Left ventricle myocardium inferior (tissue), 1 donor: ENCODE measurements around the gene UBXN1. TPM values are rescaled to one million over a fixed set of nuclear protein-coding genes. Genes with fewer than 3 reads are reported as not detected.
A peak's percentile ranks its signal among the peaks of the same experiment; 100 is the strongest.

Experiments
- DNase-seq: peaks from one replicate; pipeline ENCODE4 v3.0.0-alpha.2; 2020
- H3K27ac ChIP-seq: fragments of 200-600 bp; replicated peaks from 2 replicates; pipeline ENCODE4 v1.8.0; 2021
- H3K27me3 ChIP-seq: fragments of 200-600 bp; 2 replicates; pipeline ENCODE4 v1.8.0; 2021; ENCODE audit warnings: low read depth
- H3K36me3 ChIP-seq: fragments of 200-600 bp; 2 replicates; pipeline ENCODE4 v1.8.0; 2021
- H3K4me1 ChIP-seq: fragments of 200-600 bp; 2 replicates; pipeline ENCODE4 v1.8.0; 2021
- H3K4me3 ChIP-seq: fragments of 200-600 bp; 2 replicates; pipeline ENCODE4 v1.8.0; 2021; ENCODE audit warnings: mild to moderate bottlenecking, moderate library complexity
- H3K9me3 ChIP-seq: fragments of 200-600 bp; replicated peaks from 2 replicates; pipeline ENCODE4 v1.8.0; 2021
- intact Hi-C: fragments of 100-400 bp; cut with micrococcal nuclease; formaldehyde crosslinking; loops from one replicate; pipeline ENCODE4 v1.11.0; 2022
- total RNA-seq: library from RNA; stranded (reverse); fragmentation: NEBNext Ultra II Directional; extraction: Animal tissue kit (Norgen Biotek cat#: 25700); gene quantifications from one replicate; pipeline ENCODE4 v1.2.1, GENCODE V29; 2021
- TF ChIP-seq, protein P1 (sequence below): fragments of 200-600 bp; IDR thresholded peaks from 2 replicates; pipeline ENCODE4 v1.8.0; 2021; ENCODE audit warnings: antibody characterized with exemption, mild to moderate bottlenecking, borderline replicate concordance
- donor health status: DM: no; HTN: yes; CAD: no; lungs with severe emphysema.

The UBXN1 gene
- total RNA-seq, 1 donor from 2014 or later, result 82.3 TPM

GRCh38 chr11:62726915-62727164 is 48.0 kb upstream of the UBXN1 start:
- intact Hi-C loops, result loop anchor here (10.0 kb wide), 1 partner anchor 108 kb away; the partner anchor contains the start of genes STX5, TEX54 and WDR74
- Histone ChIP-seq H3K36me3 (peaks cover 34% of the 10 kb centered on the region), H3K4me3 (peak overlapping the region; percentile 91), H3K9me3 (no peaks in the 10 kb centered on the region), H3K27ac (peak overlapping the region; percentile 95), H3K27me3 (no peaks in the 10 kb centered on the region), H3K4me1 (peaks cover 91% of the 10 kb centered on the region)
- TF ChIP-seq, protein P1, sequence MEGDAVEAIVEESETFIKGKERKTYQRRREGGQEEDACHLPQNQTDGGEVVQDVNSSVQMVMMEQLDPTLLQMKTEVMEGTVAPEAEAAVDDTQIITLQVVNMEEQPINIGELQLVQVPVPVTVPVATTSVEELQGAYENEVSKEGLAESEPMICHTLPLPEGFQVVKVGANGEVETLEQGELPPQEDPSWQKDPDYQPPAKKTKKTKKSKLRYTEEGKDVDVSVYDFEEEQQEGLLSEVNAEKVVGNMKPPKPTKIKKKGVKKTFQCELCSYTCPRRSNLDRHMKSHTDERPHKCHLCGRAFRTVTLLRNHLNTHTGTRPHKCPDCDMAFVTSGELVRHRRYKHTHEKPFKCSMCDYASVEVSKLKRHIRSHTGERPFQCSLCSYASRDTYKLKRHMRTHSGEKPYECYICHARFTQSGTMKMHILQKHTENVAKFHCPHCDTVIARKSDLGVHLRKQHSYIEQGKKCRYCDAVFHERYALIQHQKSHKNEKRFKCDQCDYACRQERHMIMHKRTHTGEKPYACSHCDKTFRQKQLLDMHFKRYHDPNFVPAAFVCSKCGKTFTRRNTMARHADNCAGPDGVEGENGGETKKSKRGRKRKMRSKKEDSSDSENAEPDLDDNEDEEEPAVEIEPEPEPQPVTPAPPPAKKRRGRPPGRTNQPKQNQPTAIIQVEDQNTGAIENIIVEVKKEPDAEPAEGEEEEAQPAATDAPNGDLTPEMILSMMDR, result no peak
- DNase-seq, result no peak

GRCh38 chr11:62726156-62726914 is 47.5 kb upstream of the UBXN1 start:
- TF ChIP-seq, protein P1, result no peak
- peak overlapping the region; percentile 91 for H3K4me3 ChIP-seq
- no peaks in the 10 kb centered on the region for H3K27me3 ChIP-seq
- H3K36me3 ChIP-seq, result peaks cover 36% of the 10 kb centered on the region
- no peak for DNase-seq
- H3K9me3 ChIP-seq, result no peaks in the 10 kb centered on the region
- peaks cover 90% of the 10 kb centered on the region for H3K4me1 ChIP-seq
- H3K27ac ChIP-seq, result peak overlapping the region; percentile 95
- intact Hi-C loops, result loop anchor here (10.0 kb wide), 1 partner anchor 108 kb away; the partner anchor contains the start of genes STX5, TEX54 and WDR74

DNA sequence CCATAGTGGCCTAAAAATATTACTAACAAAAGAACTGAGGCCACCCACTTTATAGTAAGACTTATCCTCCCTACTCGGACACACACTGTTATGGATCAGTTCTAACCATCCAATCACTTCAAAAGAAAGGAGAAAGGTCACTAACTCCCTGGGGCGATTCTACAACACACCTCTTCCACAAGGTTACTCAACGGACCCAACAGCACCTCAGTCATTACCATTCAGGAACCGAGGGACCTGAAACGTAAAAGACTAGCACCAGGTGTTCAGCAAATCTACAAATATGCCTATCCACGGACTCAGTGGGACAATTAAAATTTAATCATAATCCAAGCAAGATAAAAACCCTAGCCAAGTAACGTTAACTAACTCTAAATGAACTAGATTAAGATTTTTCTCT is 46.8 kb upstream of the UBXN1 start:
- H3K4me3 ChIP-seq, result peak overlapping the region; percentile 91
- H3K9me3 ChIP-seq, result no peaks in the 10 kb centered on the region
- TF ChIP-seq, protein P1, result no peak
- peaks cover 83% of the 10 kb centered on the region for H3K4me1 ChIP-seq
- H3K27me3 ChIP-seq, result no peaks in the 10 kb centered on the region
- intact Hi-C loops, result loop anchor here (10.0 kb wide), 1 partner anchor 109 kb away; the partner anchor contains the start of genes STX5, TEX54 and WDR74
- H3K27ac ChIP-seq, result peak overlapping the region; percentile 95
- DNase-seq, result no peak
- peaks cover 36% of the 10 kb centered on the region for H3K36me3 ChIP-seq

DNA sequence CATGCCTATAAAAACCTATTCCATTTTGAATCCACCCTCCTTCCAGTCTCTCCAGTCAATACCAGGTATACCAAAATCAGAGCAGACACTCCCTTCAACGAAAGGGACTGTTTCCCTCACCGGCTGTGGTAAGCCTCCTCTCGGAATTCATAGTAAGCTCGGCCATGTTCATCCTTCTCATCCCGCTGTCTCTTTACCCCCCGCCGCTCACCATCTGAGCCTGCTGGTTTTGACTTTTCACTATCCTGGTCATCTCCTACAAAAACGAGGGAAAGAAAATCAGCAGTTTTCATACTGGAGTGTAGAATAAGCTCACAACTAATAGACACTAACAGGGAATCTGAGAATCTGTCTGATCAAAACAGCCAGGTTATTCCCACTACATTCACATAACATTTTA is 45.3 kb upstream of the UBXN1 start:
- Histone ChIP-seq H3K4me1 (peaks cover 71% of the 10 kb centered on the region), H3K4me3 (peak overlapping the region; percentile 91), H3K36me3 (peaks cover 51% of the 10 kb centered on the region), H3K9me3 (no peaks in the 10 kb centered on the region), H3K27me3 (no peaks in the 10 kb centered on the region), H3K27ac (peak overlapping the region; percentile 95)
- no peak for DNase-seq
- TF ChIP-seq, protein P1, result no peak
- intact Hi-C loops, result loop anchor here (10.0 kb wide), 1 partner anchor 111 kb away; the partner anchor contains the start of genes STX5, TEX54 and WDR74

DNA sequence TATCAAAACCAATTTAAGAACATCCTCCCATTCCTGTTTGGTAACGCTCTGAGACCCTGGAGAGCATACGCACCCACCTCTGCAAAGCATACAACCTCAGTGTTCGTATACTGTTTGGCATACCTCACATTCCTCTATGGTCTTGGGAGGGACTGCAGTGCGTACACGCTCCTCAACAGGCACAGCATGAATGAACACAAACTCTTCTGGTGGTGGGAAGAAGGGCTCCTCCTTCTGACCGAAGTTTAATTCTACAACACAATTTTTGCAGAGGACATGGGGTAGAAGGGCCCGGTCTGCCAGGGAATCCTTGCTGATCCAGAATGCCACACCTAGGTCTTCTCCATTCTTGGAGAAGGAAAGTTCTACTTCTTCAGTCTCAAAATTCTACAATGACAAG is 43.1 kb upstream of the UBXN1 start:
- DNase-seq, result no peak
- peaks cover 73% of the 10 kb centered on the region for H3K4me1 ChIP-seq
- TF ChIP-seq, protein P1, result no peak
- intact Hi-C loops, result loop anchor here (10.0 kb wide), 1 partner anchor 113 kb away; the partner anchor contains the start of genes STX5, TEX54 and WDR74
- no peak overlapping the region for H3K27ac ChIP-seq
- no peaks in the 10 kb centered on the region for H3K27me3 ChIP-seq
- peaks cover 73% of the 10 kb centered on the region for H3K36me3 ChIP-seq
- no peak overlapping the region for H3K4me3 ChIP-seq
- H3K9me3 ChIP-seq, result no peaks in the 10 kb centered on the region
